ENCODE results near the gene SCYL2. TPM values are rescaled to one million over a fixed set of nuclear protein-coding genes. Genes with fewer than 3 reads are reported as not detected.
"Not testable (repeated sequence)": the region's sequence is repeated elsewhere in the genome, so short reads cannot be mapped to it uniquely, and the experiment has no call there.

The SCYL2 gene
- total RNA-seq, 2 experiments from 2014 or later, result 36.4 to 37.4 TPM

DNA sequence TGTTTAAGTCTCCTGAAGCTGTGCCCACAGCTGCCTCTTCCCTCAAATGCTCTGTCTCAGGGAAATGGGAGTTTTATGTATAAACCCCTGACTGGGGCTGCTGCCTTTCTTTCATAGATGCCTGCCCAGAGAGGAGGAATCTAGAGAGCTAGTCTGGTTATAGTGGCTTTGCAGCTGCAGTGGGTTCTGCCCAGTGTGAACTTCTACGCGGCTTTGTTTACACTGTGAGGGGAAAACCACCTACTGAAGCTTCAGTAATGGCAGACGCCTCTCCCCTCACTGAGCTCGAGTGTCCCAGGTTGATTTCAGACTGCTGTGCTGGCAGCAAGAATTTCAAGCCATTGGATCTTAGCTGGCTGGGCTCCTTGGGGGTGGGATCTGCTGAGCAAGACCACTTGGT lies 36.9 kb downstream of the SCYL2 start:
- no peaks in the 10 kb centered on the region for H3K27me3 Mint-ChIP-seq
- no peak for DNase-seq
- no peaks in the 10 kb centered on the region for H3K4me1 Mint-ChIP-seq
- no peak overlapping the region for H3K4me3 Mint-ChIP-seq
- POLR2A ChIA-PET, result no interaction called here
- H3K27ac Mint-ChIP-seq, result no peak overlapping the region
- peaks cover 34% of the 10 kb centered on the region for H3K9me3 Mint-ChIP-seq
- CTCF ChIA-PET, result no interaction called here
- H3K36me3 Mint-ChIP-seq (ENCODE audit: low read depth), result peaks cover 78% of the 10 kb centered on the region

DNA sequence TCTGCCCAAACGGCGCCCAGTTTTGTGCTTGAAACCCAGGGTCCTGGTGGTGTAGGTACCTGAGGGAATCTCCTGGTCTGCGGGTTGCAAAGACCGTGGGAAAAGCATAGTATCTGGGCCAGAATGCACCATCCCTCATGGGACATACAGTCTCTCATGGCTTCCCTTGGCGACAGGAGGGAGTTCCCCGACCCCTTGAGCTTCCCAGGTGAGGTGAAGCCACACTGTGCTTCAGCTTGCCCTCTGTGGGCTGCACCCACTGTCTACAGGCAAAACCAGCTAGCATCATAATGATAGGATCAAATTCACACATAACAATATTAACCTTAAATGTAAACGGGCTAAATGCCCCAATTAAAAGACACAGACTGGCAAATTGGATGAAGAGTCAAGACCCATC lies 37.4 kb downstream of the SCYL2 start:
- POLR2A ChIA-PET, H3K4me1 Mint-ChIP-seq, H3K27ac Mint-ChIP-seq, DNase-seq, H3K27me3 Mint-ChIP-seq, CTCF ChIA-PET, H3K4me3 Mint-ChIP-seq: not testable (repeated sequence)
- Mint-ChIP-seq H3K9me3 (peaks cover 34% of the 10 kb centered on the region), H3K36me3 (ENCODE audit: low read depth) (peaks cover 77% of the 10 kb centered on the region)

DNA sequence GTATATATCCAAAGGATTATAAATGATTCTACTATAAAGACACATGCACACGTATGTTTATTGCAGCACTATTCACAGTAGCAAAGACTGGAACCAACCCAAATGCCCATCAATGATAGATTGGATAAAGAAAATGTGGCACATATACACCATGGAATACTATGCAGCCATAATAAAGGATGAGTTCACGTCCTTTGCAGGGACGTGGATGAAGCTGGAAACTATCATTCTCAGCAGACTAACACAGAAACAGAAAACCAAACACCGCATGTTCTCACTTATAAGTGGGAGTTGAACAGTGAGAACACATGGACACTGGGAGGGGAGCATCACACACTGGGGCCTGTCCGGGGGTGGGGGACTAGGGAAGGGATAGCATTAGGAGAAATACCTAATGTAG lies 41.2 kb downstream of the SCYL2 start:
- DNase-seq, H3K27me3 Mint-ChIP-seq, H3K4me1 Mint-ChIP-seq, H3K4me3 Mint-ChIP-seq, CTCF ChIA-PET, POLR2A ChIA-PET, H3K27ac Mint-ChIP-seq: not testable (repeated sequence)
- Mint-ChIP-seq H3K36me3 (ENCODE audit: low read depth) (peaks cover 54% of the 10 kb centered on the region), H3K9me3 (peaks cover 24% of the 10 kb centered on the region)

DNA sequence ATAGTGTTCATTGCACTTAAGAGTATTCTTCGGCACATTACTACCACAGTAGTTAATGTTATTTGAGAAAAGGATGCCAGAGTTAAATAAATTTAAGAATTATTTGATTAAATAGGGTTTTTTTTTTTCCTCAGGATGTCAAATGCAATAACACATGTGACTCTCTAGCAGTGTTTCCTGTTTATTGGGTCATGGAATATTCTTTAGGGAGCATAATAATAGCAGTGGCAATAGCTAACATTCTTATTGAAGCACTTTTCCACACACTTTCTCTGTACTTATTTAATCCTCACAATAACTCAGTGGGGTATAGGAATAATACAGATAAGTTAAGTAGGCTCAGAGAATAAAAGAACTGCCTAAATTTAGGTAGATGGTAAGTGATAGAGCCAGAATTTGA lies 44.3 kb downstream of the SCYL2 start:
- no peaks in the 10 kb centered on the region for H3K27me3 Mint-ChIP-seq
- peaks cover 34% of the 10 kb centered on the region for H3K36me3 Mint-ChIP-seq (ENCODE audit: low read depth)
- H3K9me3 Mint-ChIP-seq, result peaks cover 8% of the 10 kb centered on the region
- H3K27ac Mint-ChIP-seq, result no peak overlapping the region
- ChIA-PET POLR2A (no interaction called here), CTCF (no interaction called here)
- no peak for DNase-seq
- H3K4me1 Mint-ChIP-seq, result no peaks in the 10 kb centered on the region
- H3K4me3 Mint-ChIP-seq, result no peak overlapping the region

DNA sequence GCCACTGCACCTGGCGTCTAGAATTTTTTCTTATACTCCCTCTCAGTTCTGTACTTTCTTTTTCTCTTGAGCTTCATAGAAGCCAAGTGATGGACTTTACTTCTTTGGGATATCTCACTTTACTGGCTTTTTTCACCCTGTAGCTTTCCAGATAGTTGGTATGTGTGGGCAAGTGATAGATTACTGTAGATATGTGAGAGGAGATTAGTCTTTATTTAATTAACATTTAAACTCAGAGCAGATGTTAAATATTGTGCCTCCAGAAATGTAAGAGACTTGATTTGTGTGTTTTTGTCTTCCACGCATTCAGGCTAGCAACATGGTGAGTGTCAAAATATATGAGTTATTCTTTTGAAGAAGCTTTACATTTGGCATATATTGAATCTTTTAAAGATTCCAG lies 50.4 kb downstream of the SCYL2 start:
- DNase-seq, result no peak
- Mint-ChIP-seq H3K9me3 (no peaks in the 10 kb centered on the region), H3K27me3 (no peaks in the 10 kb centered on the region), H3K36me3 (ENCODE audit: low read depth) (peaks cover 29% of the 10 kb centered on the region), H3K27ac (no peak overlapping the region), H3K4me1 (no peaks in the 10 kb centered on the region), H3K4me3 (no peak overlapping the region)
- CTCF ChIA-PET, result no interaction called here
- POLR2A ChIA-PET, result no interaction called here

DNA sequence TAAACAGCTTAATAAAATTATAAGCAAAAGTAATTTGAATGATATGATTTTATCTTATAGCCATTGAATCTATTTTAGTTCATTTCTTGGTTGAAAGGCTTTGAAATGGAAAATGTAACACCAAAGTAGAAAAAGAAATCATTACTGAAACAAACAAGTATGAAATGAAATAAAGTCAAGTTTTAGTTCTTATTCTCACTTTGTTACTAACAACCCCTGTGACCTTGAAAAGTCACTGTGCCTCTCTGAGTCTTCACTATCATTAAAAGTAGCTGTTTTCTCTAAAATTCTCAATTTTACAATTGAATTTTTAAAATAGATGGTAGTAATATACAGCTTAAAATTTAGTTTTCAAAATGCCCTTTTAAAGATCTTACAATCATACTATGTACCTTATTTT lies 57.5 kb downstream of the SCYL2 start:
- Mint-ChIP-seq H3K36me3 (ENCODE audit: low read depth) (peaks cover 24% of the 10 kb centered on the region), H3K27ac (no peak overlapping the region), H3K4me1 (no peaks in the 10 kb centered on the region), H3K4me3 (no peak overlapping the region), H3K9me3 (no peaks in the 10 kb centered on the region), H3K27me3 (no peaks in the 10 kb centered on the region)
- ChIA-PET CTCF (no interaction called here), POLR2A (interaction anchor here (0.5 kb wide), 1 partner anchor 124 kb away, joined by 3 read pairs; no protein-coding TSS in a partner anchor)
- DNase-seq, result no peak

DNA sequence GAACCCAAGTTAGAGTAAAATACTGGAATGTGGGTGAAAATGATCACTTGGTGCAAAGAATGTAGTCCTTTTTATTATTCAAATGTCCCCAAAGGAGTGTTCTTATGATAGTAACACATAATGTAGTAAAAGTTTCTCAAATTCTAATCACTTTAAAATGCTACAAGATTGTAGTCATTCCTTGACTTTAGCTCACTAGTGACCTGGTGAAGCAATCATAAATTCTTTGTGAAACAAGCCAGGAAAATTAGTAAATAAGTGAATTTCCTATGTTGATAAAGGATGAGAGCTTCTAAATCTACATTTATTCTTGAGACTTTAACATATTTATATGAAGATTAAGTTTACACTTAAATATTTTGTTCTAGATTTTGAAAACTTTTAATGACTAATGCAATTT lies 59.2 kb downstream of the SCYL2 start:
- H3K27me3 Mint-ChIP-seq, result no peaks in the 10 kb centered on the region
- H3K36me3 Mint-ChIP-seq (ENCODE audit: low read depth), result peaks cover 35% of the 10 kb centered on the region
- no peak for DNase-seq
- CTCF ChIA-PET, result no interaction called here
- H3K9me3 Mint-ChIP-seq, result no peaks in the 10 kb centered on the region
- no peak overlapping the region for H3K4me3 Mint-ChIP-seq
- no peak overlapping the region for H3K27ac Mint-ChIP-seq
- POLR2A ChIA-PET, result no interaction called here
- no peaks in the 10 kb centered on the region for H3K4me1 Mint-ChIP-seq

DNA sequence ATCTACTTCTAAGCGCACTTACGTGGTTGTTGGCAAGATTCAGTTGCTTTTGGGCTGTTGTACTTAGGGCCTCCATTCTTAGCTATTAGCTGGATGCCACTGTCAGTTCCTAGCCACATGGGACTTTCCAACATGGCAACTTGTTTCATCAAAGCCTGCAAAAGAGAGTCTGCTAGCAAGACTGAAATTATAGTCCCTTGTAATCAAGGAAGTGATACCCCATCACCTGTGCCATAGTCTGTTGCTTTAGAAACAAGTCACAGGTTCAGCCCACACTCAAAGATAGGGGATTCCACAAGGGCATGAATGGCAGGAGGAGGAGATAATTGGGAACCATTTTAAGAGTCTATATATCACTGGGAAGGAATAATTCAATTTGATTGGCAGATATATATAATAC lies 62.8 kb downstream of the SCYL2 start:
- no peak overlapping the region for H3K4me3 Mint-ChIP-seq
- H3K9me3 Mint-ChIP-seq, result no peaks in the 10 kb centered on the region
- H3K27ac Mint-ChIP-seq, result no peak overlapping the region
- no peak for DNase-seq
- no peaks in the 10 kb centered on the region for H3K4me1 Mint-ChIP-seq
- POLR2A ChIA-PET, result no interaction called here
- CTCF ChIA-PET, result no interaction called here
- peaks cover 33% of the 10 kb centered on the region for H3K36me3 Mint-ChIP-seq (ENCODE audit: low read depth)
- no peaks in the 10 kb centered on the region for H3K27me3 Mint-ChIP-seq

DNA sequence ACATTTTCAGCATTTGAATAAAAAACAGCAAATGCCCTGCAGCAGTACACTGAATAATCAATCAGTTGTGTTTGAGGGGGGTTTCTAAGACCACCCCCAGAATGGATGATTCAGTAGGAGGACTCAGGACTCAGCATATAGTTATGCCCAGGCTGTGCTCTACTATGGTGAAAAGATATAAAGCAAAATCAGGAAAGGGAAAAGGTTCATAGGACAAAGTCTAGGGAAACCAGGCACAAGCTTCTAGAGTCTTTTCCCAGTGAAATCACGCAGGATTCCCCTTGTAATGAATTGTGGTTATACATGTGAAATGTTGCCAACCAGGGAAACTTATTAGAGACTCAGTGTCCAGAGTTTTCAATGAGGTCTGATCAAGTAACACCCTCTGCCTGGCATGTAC lies 64.9 kb downstream of the SCYL2 start:
- ChIA-PET POLR2A (no interaction called here), CTCF (interaction anchor here (1.2 kb wide), 1 partner anchor 9 kb away, joined by 4 read pairs; no protein-coding TSS in a partner anchor)
- H3K27me3 Mint-ChIP-seq, result no peaks in the 10 kb centered on the region
- DNase-seq, result no peak
- no peak overlapping the region for H3K27ac Mint-ChIP-seq
- H3K36me3 Mint-ChIP-seq (ENCODE audit: low read depth), result peaks cover 44% of the 10 kb centered on the region
- H3K4me1 Mint-ChIP-seq, result no peaks in the 10 kb centered on the region
- H3K9me3 Mint-ChIP-seq, result no peaks in the 10 kb centered on the region
- H3K4me3 Mint-ChIP-seq, result no peak overlapping the region

DNA sequence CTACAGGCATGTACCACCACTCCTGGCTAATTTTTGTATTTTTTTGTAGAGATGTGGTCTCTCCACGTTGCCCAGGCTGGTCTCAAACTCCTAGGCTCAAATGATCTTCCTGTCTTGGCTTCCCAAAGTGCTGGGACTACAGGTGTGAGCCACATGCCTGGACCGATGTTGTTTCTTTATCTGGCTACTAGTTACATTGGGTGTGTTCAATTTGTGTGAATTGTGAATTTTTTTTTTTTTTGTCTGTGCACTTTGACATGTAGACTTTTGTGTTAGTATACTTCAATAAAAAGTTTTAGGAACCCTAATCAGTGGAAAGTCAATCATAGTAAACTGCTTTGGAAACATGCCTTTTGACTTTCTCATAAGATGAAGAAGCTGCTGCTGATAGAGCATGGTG lies 65.9 kb downstream of the SCYL2 start:
- ChIA-PET CTCF (interaction anchor here (1.2 to 1.4 kb wide), 2 partner anchors 8 to 72 kb away, joined by 4 read pairs; no protein-coding TSS in a partner anchor), POLR2A (no interaction called here)
- no peaks in the 10 kb centered on the region for H3K27me3 Mint-ChIP-seq
- no peak overlapping the region for H3K27ac Mint-ChIP-seq
- H3K9me3 Mint-ChIP-seq, result no peaks in the 10 kb centered on the region
- H3K36me3 Mint-ChIP-seq (ENCODE audit: low read depth), result peaks cover 45% of the 10 kb centered on the region
- no peak overlapping the region for H3K4me3 Mint-ChIP-seq
- DNase-seq, result no peak
- H3K4me1 Mint-ChIP-seq, result no peaks in the 10 kb centered on the region

DNA sequence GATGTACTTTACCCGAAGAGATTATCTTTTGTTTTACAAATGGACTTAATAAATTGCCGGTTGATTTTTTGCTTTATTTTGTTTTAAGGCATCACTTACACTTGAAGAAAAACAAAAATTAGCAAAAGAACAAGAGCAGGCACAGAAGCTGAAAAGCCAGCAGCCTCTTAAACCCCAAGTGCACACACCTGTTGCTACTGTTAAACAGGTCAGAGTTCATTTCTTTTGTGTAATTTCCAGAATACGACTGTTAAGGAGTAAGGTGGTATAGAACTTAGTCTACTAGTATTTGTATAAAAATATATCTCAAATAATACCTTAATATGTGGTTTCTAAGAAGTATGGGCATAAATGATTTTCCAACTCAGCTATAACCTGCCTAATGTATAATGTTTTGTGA lies 70.3 kb downstream of the SCYL2 start:
- H3K4me3 Mint-ChIP-seq, result no peak overlapping the region
- H3K36me3 Mint-ChIP-seq (ENCODE audit: low read depth), result peaks cover 33% of the 10 kb centered on the region
- no peaks in the 10 kb centered on the region for H3K9me3 Mint-ChIP-seq
- ChIA-PET POLR2A (no interaction called here), CTCF (interaction anchor here (1.2 kb wide), 1 partner anchor 67 kb away, joined by 4 read pairs; no protein-coding TSS in a partner anchor)
- no peaks in the 10 kb centered on the region for H3K27me3 Mint-ChIP-seq
- H3K4me1 Mint-ChIP-seq, result no peaks in the 10 kb centered on the region
- no peak overlapping the region for H3K27ac Mint-ChIP-seq
- no peak for DNase-seq

DNA sequence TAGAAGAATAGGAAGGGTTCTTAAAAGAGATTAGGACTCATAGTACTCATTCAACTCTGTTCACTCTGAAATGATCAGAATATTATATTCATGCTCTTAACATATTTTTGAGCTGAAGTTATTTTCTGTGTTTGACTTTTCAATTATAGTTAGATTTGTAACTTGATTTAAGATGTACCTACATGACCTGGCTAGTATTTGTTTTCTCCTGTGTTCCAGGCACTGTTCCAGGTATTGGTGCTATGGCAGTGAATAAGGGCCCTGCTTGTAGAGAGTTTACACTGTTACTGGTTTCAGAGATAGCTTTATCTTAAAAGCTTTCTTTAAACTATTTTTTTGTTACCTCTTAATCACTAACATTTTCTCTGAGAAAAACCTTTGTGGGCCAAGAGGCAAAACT lies 70.8 kb downstream of the SCYL2 start:
- no peak overlapping the region for H3K4me3 Mint-ChIP-seq
- H3K27me3 Mint-ChIP-seq, result no peaks in the 10 kb centered on the region
- H3K9me3 Mint-ChIP-seq, result no peaks in the 10 kb centered on the region
- H3K36me3 Mint-ChIP-seq (ENCODE audit: low read depth), result peaks cover 33% of the 10 kb centered on the region
- no peak for DNase-seq
- POLR2A ChIA-PET, result no interaction called here
- no peaks in the 10 kb centered on the region for H3K4me1 Mint-ChIP-seq
- CTCF ChIA-PET, result interaction anchor here (1.2 kb wide), 1 partner anchor 67 kb away, joined by 4 read pairs; no protein-coding TSS in a partner anchor
- no peak overlapping the region for H3K27ac Mint-ChIP-seq

DNA sequence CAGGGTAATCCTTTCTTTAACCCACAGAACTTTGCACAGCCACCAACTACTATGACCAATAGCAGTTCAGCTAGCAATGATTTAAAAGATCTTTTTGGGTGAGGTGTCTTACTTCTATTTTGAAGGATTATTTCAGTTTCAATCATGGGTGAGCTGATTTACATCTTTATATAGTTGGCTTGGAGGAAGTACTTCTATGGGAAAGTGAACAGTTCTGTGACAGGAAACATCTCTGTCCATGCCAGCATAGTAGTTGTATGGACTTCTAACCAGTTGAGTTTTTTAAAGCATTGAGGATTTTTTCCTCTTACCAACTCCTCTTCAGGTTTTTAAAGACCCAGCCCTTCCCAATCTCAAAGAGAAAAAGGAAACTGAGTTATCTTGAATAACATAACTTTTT lies 72.1 kb downstream of the SCYL2 start:
- Mint-ChIP-seq H3K27me3 (no peaks in the 10 kb centered on the region), H3K27ac (no peak overlapping the region), H3K4me1 (no peaks in the 10 kb centered on the region), H3K4me3 (no peak overlapping the region), H3K9me3 (no peaks in the 10 kb centered on the region), H3K36me3 (ENCODE audit: low read depth) (peaks cover 30% of the 10 kb centered on the region)
- ChIA-PET POLR2A (no interaction called here), CTCF (no interaction called here)
- DNase-seq, result no peak

DNA sequence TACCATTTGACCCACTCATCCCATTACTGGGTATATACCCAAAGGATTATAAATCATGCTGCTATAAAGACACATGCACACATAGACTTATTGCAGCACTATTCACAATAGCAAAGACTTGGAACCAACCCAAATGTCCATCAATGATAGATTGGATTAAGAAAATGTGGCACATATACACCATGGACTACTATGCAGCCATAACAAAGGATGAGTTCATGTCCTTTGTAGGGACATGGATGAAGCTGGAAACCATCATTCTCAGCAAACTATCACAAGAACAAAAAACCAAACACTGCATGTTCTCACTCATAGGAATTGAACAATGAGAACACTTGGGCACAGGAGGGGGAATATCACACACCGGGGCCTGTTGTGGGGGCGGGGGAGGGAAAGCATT lies 75.9 kb downstream of the SCYL2 start:
- POLR2A ChIA-PET, DNase-seq: not testable (repeated sequence)

DNA sequence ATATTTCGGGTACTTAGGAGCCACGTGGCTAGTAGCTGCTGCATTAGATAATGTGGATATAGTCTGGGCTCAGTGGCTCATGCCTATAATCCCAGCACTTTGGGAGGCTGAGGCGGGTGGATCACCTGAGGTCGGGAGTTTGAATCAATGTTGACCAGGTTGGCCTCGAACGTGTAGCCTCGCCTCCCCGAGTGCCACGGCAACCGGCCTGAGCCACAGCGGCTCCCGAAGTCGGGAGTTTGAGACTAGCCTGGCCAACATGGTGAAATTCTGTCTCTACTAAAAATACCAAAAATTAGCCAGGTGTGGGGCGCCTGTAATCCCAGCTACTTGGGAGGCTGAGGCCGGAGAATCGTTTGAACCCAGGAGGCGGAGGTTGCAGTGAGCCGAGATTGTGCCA lies 77.4 kb downstream of the SCYL2 start:
- DNase-seq; POLR2A ChIA-PET; H3K4me1 Mint-ChIP-seq; CTCF ChIA-PET; H3K9me3 Mint-ChIP-seq; H3K27ac Mint-ChIP-seq; H3K27me3 Mint-ChIP-seq; H3K4me3 Mint-ChIP-seq; H3K36me3 Mint-ChIP-seq (ENCODE audit: low read depth): not testable (repeated sequence)

More for the DNA sequence above, 75.9 kb downstream of the SCYL2 start:
- H3K27ac Mint-ChIP-seq, H3K4me3 Mint-ChIP-seq, H3K27me3 Mint-ChIP-seq, CTCF ChIA-PET, H3K9me3 Mint-ChIP-seq, H3K4me1 Mint-ChIP-seq: not testable (repeated sequence)
- peaks cover 11% of the 10 kb centered on the region for H3K36me3 Mint-ChIP-seq (ENCODE audit: low read depth)

Data from activated CD4-positive, alpha-beta memory T cell treated with anti-CD3 and anti-CD28 coated beads, Interleukin-2, amount 10 ng/mL, durations not matched to agents 7 days and 5 days (primary cell).